HG03469 (cell line): ENCODE data around the gene ATXN1.
A peak's percentile ranks its signal among the peaks of the same experiment; 100 is the strongest.
"Not testable (repeated sequence)": the region's sequence is repeated elsewhere in the genome, so short reads cannot be mapped to it uniquely, and the experiment has no call there.

Experiments used
- ATAC-seq: cut with Tn5 transposase; IDR thresholded peaks from one replicate; pipeline ENCODE4 v1.9.1; 2021; ENCODE audit warnings: mild to moderate bottlenecking, moderate library complexity, moderate number of reproducible peaks; ENCODE audit not compliant: unreplicated experiment

The ATXN1 gene

GRCh38 chr6:16656451-16656850 is 104.8 kb downstream of the ATXN1 start:
- no peak for ATAC-seq

- ATAC-seq, result peak; percentile 32
Observed at GRCh38 chr6:16654701-16655100, 106.6 kb downstream of the ATXN1 start.

GRCh38 chr6:16653226-16653625 is 108.0 kb downstream of the ATXN1 start:
- no peak for ATAC-seq

DNA sequence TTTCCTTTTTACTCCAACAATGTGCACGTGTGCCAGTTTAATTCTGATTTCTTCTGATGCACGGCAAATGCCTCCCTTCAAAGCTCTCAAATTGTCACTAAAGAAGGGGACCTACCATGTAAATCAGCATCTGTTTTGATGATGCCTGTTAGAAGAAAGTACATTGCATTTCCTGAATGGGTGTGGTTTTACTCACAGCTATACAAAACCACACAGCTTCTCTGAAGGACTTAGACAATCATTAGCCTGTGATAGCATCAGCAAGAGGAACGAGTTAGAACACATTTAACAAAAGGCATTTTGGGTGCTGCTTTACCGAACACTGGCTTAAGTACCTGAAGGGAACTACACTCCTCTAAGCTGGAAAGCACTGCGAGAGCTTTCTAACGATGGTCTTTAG is 109.4 kb downstream of the ATXN1 start:
- ATAC-seq, result peak; percentile 82

GRCh38 chr6:16649890-16650289 is 111.4 kb downstream of the ATXN1 start:
- ATAC-seq, result no peak

GRCh38 chr6:16649241-16649640 is 112.0 kb downstream of the ATXN1 start:
- no peak for ATAC-seq

DNA sequence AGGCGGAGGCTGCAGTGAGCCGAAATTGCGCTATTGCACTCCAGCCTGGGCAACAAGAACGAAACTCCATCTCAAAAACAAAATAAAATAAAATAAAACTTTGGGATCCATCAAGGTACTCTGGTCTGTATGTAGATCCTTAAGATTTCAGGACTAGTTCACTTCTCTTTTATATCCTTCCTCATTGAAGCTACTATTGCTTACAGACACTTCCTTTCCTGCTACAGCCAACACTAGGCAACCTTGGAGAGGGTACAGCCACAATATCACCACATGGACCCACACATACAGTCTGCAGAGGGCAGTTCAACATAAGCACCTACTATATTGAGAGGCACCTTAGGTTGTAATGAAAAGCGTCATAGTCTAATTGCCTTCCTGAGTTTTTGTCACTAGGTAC is 113.3 kb downstream of the ATXN1 start:
- no peak for ATAC-seq

- ATAC-seq, result no peak
Observed at GRCh38 chr6:16647422-16647821, 113.8 kb downstream of the ATXN1 start.

GRCh38 chr6:16644540-16645250 is 116.6 kb downstream of the ATXN1 start:
- no peak for ATAC-seq

- no peak for ATAC-seq
Observed at GRCh38 chr6:16639684-16640480, 121.4 kb downstream of the ATXN1 start.

DNA sequence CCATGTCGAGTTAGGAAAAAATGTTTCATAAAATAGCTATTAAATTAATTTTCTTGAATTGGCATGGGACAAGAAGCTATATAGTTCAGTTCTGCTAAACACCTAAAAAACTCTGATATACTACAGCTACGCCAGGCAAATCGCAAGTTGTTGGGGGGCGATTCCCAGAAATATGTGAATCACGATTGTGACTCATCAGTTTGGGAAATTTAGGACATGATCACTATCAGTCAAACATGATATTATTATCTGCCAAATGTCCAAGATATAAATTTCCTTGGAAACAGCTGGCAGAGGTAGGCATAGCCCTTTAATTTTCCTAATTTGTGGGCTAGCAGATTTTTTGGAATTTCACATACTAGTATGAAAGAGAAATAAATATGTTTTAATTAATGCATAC is 123.6 kb downstream of the ATXN1 start:
- ATAC-seq, result no peak

GRCh38 chr6:16635810-16636602 is 125.3 kb downstream of the ATXN1 start:
- no peak for ATAC-seq

GRCh38 chr6:16635291-16635809 is 125.9 kb downstream of the ATXN1 start:
- no peak for ATAC-seq

DNA sequence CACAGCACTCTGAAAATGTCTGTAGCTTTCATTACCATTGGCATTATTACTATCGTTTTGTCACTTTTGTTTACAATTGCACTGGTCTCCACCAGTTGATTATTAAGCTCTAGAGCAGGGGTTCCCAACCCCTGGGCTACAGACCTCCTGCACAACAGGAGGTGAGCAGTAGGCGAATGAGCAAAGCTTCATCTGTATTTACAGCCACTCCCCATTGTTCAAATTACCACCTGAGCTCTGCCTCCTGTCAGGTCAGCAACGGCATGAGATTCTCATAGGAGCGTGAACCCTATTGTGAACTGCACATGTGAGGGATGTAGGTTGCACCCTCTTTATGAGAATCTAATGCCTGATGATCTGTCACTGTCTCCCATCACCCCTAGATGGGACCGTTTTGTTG is 126.4 kb downstream of the ATXN1 start:
- no peak for ATAC-seq

DNA sequence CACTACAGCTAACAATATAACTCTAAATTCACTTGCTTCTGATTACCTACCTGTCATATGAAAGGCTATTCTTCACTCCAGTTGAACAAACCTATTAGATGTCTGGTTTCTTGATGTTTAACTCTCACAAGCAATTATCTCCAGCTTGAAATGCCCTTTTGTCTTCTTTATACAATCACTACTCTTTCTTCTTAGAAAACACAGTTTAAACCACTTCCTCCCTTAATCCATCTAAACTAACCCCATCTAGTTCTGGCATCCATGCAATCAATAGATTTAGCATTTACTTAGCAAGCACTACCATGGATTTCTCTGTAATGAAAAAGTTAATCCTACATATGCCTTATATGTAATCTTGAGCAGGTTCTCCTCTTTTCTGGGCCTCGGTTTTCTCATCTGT is 127.3 kb downstream of the ATXN1 start:
- no peak for ATAC-seq

DNA sequence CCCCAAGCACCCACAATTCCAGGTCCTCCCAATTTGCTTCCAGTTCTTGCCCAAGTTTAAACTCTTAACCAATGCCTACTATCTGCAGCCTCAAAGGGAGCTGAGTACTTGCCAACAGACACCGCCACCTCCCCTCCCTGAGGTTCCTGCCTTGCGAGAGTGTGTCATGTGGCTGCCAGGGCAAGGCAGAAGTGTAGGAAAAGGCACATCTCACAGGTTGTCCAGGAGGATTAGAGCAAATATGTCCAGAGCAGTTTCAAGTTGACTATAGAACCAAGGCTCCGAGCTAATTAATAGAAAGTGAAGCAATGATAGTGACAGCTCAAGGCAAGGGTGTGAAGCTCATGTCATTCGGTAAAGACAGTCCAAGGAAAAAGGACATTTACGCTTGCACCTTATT is 127.8 kb downstream of the ATXN1 start:
- ATAC-seq, result no peak

GRCh38 chr6:16632101-16632500 is 129.2 kb downstream of the ATXN1 start:
- no peak for ATAC-seq

GRCh38 chr6:16630026-16630643 is 131.1 kb downstream of the ATXN1 start:
- ATAC-seq, result no peak

GRCh38 chr6:16628580-16628979 is 132.7 kb downstream of the ATXN1 start:
- ATAC-seq, result not testable (repeated sequence)

DNA sequence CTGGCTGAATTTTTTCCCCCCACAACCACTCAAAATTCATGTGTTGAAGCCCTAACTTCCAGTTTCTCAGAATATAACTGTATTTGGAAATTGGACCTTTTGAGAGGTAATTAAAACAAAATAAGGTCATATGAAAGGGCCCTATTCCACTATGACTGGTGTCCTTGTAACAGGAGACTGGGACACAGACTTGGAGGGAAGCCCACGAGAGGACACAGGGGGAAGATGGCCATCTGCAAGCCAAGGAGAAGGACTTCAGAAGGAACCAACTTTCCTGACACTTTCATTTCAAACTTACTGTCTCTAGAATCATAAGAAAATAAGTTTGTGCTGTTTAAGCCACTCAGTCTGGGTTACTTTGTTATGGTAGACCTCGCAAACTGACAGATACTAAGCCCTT is 134.6 kb downstream of the ATXN1 start:
- no peak for ATAC-seq
